Hepatocyte (in vitro differentiated cells): ENCODE results near the gene STPG4. TPM values are rescaled to one million over a fixed set of nuclear protein-coding genes. Genes with fewer than 3 reads are reported as not detected.

Experiments
- DNase-seq: peaks from one replicate; pipeline ENCODE4 v3.0.0-alpha.2; 2016; ENCODE audit warnings: low spot score
- H2AFZ ChIP-seq: fragments of 200-600 bp; sonication (generic); 2 replicates; pipeline ENCODE4 v1.6.0; 2016; ENCODE audit warnings: antibody characterized with exemption, mild to moderate bottlenecking
- H3K27ac ChIP-seq: fragments of 200-600 bp; sonication (generic); 2 replicates; pipeline ENCODE4 v1.5.1; 2016; ENCODE audit warnings: mild to moderate bottlenecking
- H3K27me3 ChIP-seq: fragments of 200-600 bp; sonication (generic); 2 replicates; pipeline ENCODE4 v1.6.1; 2016
- H3K36me3 ChIP-seq: fragments of 200-600 bp; sonication (generic); replicated peaks from 2 replicates; pipeline ENCODE4 v1.5.1; 2016; ENCODE audit warnings: low read depth; ENCODE audit not compliant: insufficient read depth
- H3K4me1 ChIP-seq: fragments of 200-600 bp; sonication (generic); 2 replicates; pipeline ENCODE4 v1.5.1; 2016; ENCODE audit warnings: mild to moderate bottlenecking, moderate library complexity; ENCODE audit not compliant: insufficient read depth
- H3K4me2 ChIP-seq: fragments of 200-600 bp; sonication (generic); 2 replicates; pipeline ENCODE4 v1.6.0; 2016
- H3K4me3 ChIP-seq: fragments of 200-600 bp; sonication (generic); 2 replicates; pipeline ENCODE4 v1.5.1; 2016; ENCODE audit warnings: mild to moderate bottlenecking
- H3K79me2 ChIP-seq: fragments of 200-600 bp; sonication (generic); 2 replicates; pipeline ENCODE4 v1.6.0; 2017; ENCODE audit warnings: mild to moderate bottlenecking
- H3K9me2 ChIP-seq: fragments of 200-600 bp; sonication (generic); replicated peaks from 2 replicates; pipeline ENCODE4 v1.6.0; 2017; ENCODE audit warnings: mild to moderate bottlenecking; ENCODE audit not compliant: insufficient read depth
- H3K9me3 ChIP-seq: fragments of 200-600 bp; sonication (generic); 2 replicates; pipeline ENCODE4 v1.5.1; 2016; ENCODE audit warnings: low read depth, mild to moderate bottlenecking
- H4K20me1 ChIP-seq: fragments of 200-600 bp; sonication (generic); 2 replicates; pipeline ENCODE4 v1.6.0; 2016; ENCODE audit warnings: mild to moderate bottlenecking; ENCODE audit not compliant: insufficient read depth, poor library complexity, severe bottlenecking
- EZH2 ChIP-seq: fragments of 200-600 bp; sonication (generic); IDR thresholded peaks from 2 replicates; pipeline ENCODE4 v1.6.1; 2016; ENCODE audit warnings: antibody characterized with exemption, mild to moderate bottlenecking, borderline replicate concordance
- EZH2phosphoT487 ChIP-seq: fragments of 200-600 bp; sonication (generic); IDR thresholded peaks from one replicate; pipeline ENCODE4 v1.6.1; 2018; ENCODE audit warnings: antibody characterized with exemption, mild to moderate bottlenecking, low read depth, moderate library complexity; ENCODE audit not compliant: unreplicated experiment, severe bottlenecking
- WGBS: methylation state at CpG from one replicate; pipeline ENCODE4 v1.1.6; 2016; ENCODE audit warnings: low lambda C conversion rate; ENCODE audit errors: missing lambda C conversion rate; 5-methylcytosine and 5-hydroxymethylcytosine counted together
- polyA plus RNA-seq: library from polyadenylated mRNA; unstranded; fragments of >200 nt; fragmentation: Nextera tagmentation; extraction: Ambion mirVana; gene quantifications from 2 replicates; pipeline ENCODE4 v1.2.1, GENCODE V29; 2016
- total RNA-seq: library from RNA; depleted of rRNA; stranded (reverse); fragments of >200 nt; gene quantifications from 2 replicates; pipeline ENCODE4 v1.2.3, GENCODE V29; 2014
- TF ChIP-seq, protein P1 (sequence below): fragments of 200-600 bp; sonication (generic); IDR thresholded peaks from 2 replicates; pipeline ENCODE4 v1.5.1; 2016; ENCODE audit warnings: antibody characterized with exemption, mild to moderate bottlenecking; ENCODE audit not compliant: poor library complexity

STPG4 gene
- total and polyA plus RNA-seq, 2 experiments from 2014 or later, result 0.19 TPM; not detected in 1

DNA sequence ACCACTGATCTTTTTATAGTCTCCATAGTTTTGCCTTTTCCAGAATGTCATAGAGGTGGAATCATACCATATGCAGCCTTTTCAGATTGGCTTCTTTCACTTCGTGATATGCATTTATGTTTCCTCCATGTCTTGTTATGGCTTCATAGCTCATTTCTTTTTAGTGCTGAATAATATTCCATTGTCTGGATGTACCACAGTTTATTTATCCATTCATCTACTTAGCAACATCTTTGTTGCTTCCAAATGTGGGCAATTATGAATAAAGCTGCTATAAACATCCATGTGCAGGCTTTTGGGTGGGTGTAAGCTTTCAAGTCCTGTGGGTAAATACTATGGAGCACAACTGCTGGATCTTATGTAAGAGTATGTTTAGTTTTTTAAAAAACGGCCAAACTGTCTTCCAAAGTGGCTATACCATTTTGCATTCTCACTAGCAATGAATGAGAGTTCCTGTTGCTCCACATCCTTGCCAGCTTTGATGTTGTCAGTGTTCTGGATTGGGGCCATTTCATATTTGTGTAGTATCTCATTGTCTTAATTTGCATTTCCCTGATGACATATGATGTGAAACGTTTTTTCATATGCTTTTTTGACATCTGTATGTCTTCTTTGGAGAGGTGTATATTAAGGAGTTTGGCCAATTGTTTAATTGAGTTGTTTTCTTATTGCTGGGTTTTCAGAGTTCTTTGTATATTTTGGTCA lies 20.6 kb downstream of the STPG4 start:
- Histone ChIP-seq H3K79me2 (no peaks in the 10 kb centered on the region), H3K27me3 (no peaks in the 10 kb centered on the region), H3K27ac (no peak overlapping the region), H4K20me1 (no peaks in the 10 kb centered on the region), H3K9me2 (no peaks in the 10 kb centered on the region), H3K4me1 (no peaks in the 10 kb centered on the region), H3K4me3 (no peak overlapping the region), H3K9me3 (no peaks in the 10 kb centered on the region), H2AFZ (no peak overlapping the region), H3K4me2 (no peak overlapping the region), H3K36me3 (no peaks in the 10 kb centered on the region)
- no peak for DNase-seq
- 85% methylated on average over 3 of the region's 3 CpGs for WGBS
- TF ChIP-seq EZH2, result no peak
- TF ChIP-seq, protein P1, sequence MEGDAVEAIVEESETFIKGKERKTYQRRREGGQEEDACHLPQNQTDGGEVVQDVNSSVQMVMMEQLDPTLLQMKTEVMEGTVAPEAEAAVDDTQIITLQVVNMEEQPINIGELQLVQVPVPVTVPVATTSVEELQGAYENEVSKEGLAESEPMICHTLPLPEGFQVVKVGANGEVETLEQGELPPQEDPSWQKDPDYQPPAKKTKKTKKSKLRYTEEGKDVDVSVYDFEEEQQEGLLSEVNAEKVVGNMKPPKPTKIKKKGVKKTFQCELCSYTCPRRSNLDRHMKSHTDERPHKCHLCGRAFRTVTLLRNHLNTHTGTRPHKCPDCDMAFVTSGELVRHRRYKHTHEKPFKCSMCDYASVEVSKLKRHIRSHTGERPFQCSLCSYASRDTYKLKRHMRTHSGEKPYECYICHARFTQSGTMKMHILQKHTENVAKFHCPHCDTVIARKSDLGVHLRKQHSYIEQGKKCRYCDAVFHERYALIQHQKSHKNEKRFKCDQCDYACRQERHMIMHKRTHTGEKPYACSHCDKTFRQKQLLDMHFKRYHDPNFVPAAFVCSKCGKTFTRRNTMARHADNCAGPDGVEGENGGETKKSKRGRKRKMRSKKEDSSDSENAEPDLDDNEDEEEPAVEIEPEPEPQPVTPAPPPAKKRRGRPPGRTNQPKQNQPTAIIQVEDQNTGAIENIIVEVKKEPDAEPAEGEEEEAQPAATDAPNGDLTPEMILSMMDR, result no peak
- no peak for TF ChIP-seq EZH2phosphoT487

DNA sequence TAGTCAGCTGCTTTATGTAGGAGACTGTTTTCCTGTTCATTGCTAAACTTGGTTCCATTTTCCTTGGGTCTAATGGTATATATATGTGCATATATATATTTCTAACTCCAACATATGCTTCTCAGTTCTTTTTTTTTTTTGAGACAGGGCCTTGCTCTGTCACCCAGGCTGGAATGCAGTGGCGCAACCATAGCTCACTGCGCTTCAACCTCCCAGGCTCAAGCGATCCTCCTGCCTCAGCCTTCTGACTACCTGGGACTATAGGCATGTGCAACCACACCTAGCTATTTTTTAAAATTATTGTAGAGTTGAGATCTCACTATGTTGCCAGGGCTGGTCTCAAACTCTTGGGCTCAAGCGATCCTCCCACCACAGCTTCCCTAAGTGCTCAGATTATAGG lies 22.1 kb downstream of the STPG4 start:
- Histone ChIP-seq H3K4me3 (no peak overlapping the region), H3K27me3 (no peaks in the 10 kb centered on the region), H3K9me3 (no peaks in the 10 kb centered on the region), H3K4me2 (no peak overlapping the region), H4K20me1 (no peaks in the 10 kb centered on the region), H3K36me3 (no peaks in the 10 kb centered on the region), H3K9me2 (no peaks in the 10 kb centered on the region), H3K79me2 (no peaks in the 10 kb centered on the region), H3K27ac (no peak overlapping the region), H3K4me1 (no peaks in the 10 kb centered on the region), H2AFZ (no peak overlapping the region)
- TF ChIP-seq, protein P1, result no peak
- TF ChIP-seq EZH2 (no peak), EZH2phosphoT487 (no peak)
- WGBS, result 92% methylated on average over 4 of the region's 4 CpGs
- no peak for DNase-seq

DNA sequence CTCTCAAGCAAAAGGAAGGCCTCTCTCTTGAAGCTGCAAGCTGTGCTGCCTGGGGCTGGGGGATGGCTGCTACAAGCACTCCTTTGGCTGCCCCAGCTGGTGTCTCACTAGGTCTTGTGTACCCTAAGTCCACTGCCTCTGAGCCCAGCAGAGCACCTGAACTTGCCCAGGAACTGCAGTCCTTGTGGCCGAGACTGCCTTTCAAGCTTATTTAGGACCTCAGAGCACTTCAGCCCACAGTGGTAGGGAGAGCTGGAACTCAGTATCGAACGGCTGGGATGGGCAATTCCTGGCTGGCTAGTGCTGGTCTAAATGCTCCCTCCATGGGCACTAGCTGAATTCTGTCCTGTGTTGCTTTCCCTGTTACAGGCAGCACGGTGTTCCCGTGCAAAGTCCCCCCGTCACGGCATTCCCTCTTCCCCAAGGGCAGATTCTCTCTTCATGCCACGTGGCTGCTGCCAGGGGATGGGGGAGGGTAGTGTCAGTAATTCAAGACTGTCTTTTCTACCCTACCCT lies 25.9 kb downstream of the STPG4 start:
- WGBS, result 66% methylated on average over 8 of the region's 8 CpGs
- H3K9me3 ChIP-seq, result no peaks in the 10 kb centered on the region
- no peak overlapping the region for H3K4me2 ChIP-seq
- H4K20me1 ChIP-seq, result no peaks in the 10 kb centered on the region
- no peak for DNase-seq
- no peaks in the 10 kb centered on the region for H3K27me3 ChIP-seq
- no peaks in the 10 kb centered on the region for H3K4me1 ChIP-seq
- H3K36me3 ChIP-seq, result no peaks in the 10 kb centered on the region
- H3K4me3 ChIP-seq, result no peak overlapping the region
- TF ChIP-seq EZH2phosphoT487, result no peak
- H3K27ac ChIP-seq, result no peak overlapping the region
- H3K9me2 ChIP-seq, result no peaks in the 10 kb centered on the region
- no peak overlapping the region for H2AFZ ChIP-seq
- no peaks in the 10 kb centered on the region for H3K79me2 ChIP-seq

DNA sequence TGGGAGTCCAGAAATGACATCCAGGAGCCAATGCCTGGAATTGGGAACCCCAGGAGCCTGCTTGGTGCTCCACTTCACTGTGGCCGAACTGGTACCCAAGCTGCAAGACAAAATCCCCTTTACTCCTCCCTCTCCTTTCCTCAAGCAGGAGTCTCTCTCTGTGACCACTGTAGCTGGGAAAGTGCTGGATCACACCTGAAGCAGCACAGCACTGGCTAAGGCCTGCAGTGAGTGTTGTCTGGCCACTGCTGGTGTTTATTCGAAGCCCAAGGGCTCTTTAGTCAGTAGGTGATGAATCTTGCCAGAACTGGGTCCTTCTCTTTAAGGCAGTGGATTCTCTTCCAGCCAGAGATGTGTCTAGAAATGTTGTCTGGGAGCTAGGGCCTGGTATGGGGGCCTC lies 26.4 kb downstream of the STPG4 start:
- Histone ChIP-seq H3K9me2 (no peaks in the 10 kb centered on the region), H3K27me3 (no peaks in the 10 kb centered on the region), H3K36me3 (no peaks in the 10 kb centered on the region), H3K4me3 (no peak overlapping the region), H3K79me2 (no peaks in the 10 kb centered on the region), H3K9me3 (no peaks in the 10 kb centered on the region), H2AFZ (no peak overlapping the region), H4K20me1 (no peaks in the 10 kb centered on the region), H3K4me1 (no peaks in the 10 kb centered on the region), H3K4me2 (no peak overlapping the region), H3K27ac (no peak overlapping the region)
- 98% methylated on average over 2 of the region's 2 CpGs for WGBS
- TF ChIP-seq, protein P1, result no peak
- no peak for TF ChIP-seq EZH2
- no peak for DNase-seq
